Measurements from ENCODE around the gene RIMS1.

- no peak for TF ChIP-seq CTCF (IDR thresholded peaks at IDR 0.05)
- TF ChIP-seq POLR2A (IDR thresholded peaks at IDR 0.05), result no peak
These were observed 108.4 kb downstream of the RIMS1 start for GRCh38 chr6:71994705-71995271.
